SK-N-SH treated with all-trans-retinoic acid at 6 μM for 48 hours (cell line): ENCODE results near the gene LRRC25.
A peak's percentile ranks its signal among the peaks of the same experiment; 100 is the strongest.

Experiments
- ATAC-seq: fragments of 200-7000 bp; cut with Tn5 transposase; 3 replicates; pipeline ENCODE4 v1.9.1; 2020; ENCODE audit warnings: mild to moderate bottlenecking, moderate library complexity
- ARNTL ChIP-seq: fragments of 450-650 bp; formaldehyde crosslinking; IDR thresholded peaks from 2 replicates; pipeline ENCODE4 v1.5.0; 2020; ENCODE audit warnings: low read depth, mild to moderate bottlenecking, moderate library complexity, borderline replicate concordance
- BACH2 ChIP-seq: fragments of 250-450 bp; sonication (Bioruptor Pico); IDR thresholded peaks from 2 replicates; pipeline ENCODE4 v1.9.0; 2021; ENCODE audit warnings: mild to moderate bottlenecking, borderline replicate concordance
- CSDC2 ChIP-seq: fragments of 250-450 bp; sonication (Bioruptor Pico); IDR thresholded peaks from 2 replicates; pipeline ENCODE4 v1.5.0; 2020; ENCODE audit warnings: mild to moderate bottlenecking, moderate library complexity
- ESRRG ChIP-seq: fragments of 250-450 bp; sonication (Bioruptor Pico); IDR thresholded peaks from 2 replicates; pipeline ENCODE4 v1.6.1; 2021; ENCODE audit warnings: mild to moderate bottlenecking
- GLIS3 ChIP-seq: fragments of 250-450 bp; sonication (Bioruptor Pico); IDR thresholded peaks from 2 replicates; pipeline ENCODE4 v1.5.0; 2020; ENCODE audit warnings: mild to moderate bottlenecking, moderate library complexity
- ISL1 ChIP-seq: fragments of 250-450 bp; sonication (Bioruptor Pico); IDR thresholded peaks from 2 replicates; pipeline ENCODE4 v2.1.2; 2022; ENCODE audit warnings: mild to moderate bottlenecking, moderate library complexity
- OSR1 ChIP-seq: fragments of 250-450 bp; sonication (Bioruptor Pico); IDR thresholded peaks from 2 replicates; pipeline ENCODE4 v1.8.0; 2022; ENCODE audit warnings: moderate library complexity, mild to moderate bottlenecking, inconsistent platforms
- PPARA ChIP-seq: fragments of 250-450 bp; sonication (Bioruptor Pico); IDR thresholded peaks from 2 replicates; pipeline ENCODE4 v1.5.0; 2020; ENCODE audit warnings: mild to moderate bottlenecking, borderline replicate concordance
- RARB ChIP-seq: fragments of 250-450 bp; sonication (Bioruptor Pico); IDR thresholded peaks from 2 replicates; pipeline ENCODE4 v1.8.0; 2021; ENCODE audit warnings: mild to moderate bottlenecking, moderate library complexity
- SNAI2 ChIP-seq: fragments of 250-450 bp; sonication (Bioruptor Pico); IDR thresholded peaks from 2 replicates; pipeline ENCODE4 v1.5.0; 2020; ENCODE audit warnings: mild to moderate bottlenecking, moderate library complexity
- TCF4 ChIP-seq: fragments of 250-450 bp; sonication (Bioruptor Pico); IDR thresholded peaks from 2 replicates; pipeline ENCODE4 v1.8.0; 2021; ENCODE audit warnings: mild to moderate bottlenecking, moderate library complexity, borderline replicate concordance
- TOX ChIP-seq: fragments of 250-450 bp; sonication (Bioruptor Pico); IDR thresholded peaks from 2 replicates; pipeline ENCODE4 v1.8.0; 2021; ENCODE audit warnings: mild to moderate bottlenecking, moderate library complexity, borderline replicate concordance
- ZC3H10 ChIP-seq: fragments of 250-450 bp; sonication (Bioruptor Pico); IDR thresholded peaks from 2 replicates; pipeline ENCODE4 v1.5.1; 2021; ENCODE audit warnings: mild to moderate bottlenecking, moderate library complexity
- ZFP3 ChIP-seq: fragments of 250-450 bp; sonication (Bioruptor Pico); IDR thresholded peaks from 2 replicates; pipeline ENCODE4 v1.5.0; 2020; ENCODE audit warnings: mild to moderate bottlenecking, moderate library complexity
- ZFP30 ChIP-seq: fragments of 450-650 bp; formaldehyde crosslinking; IDR thresholded peaks from 2 replicates; pipeline ENCODE4 v1.5.0; 2022; ENCODE audit warnings: mild to moderate bottlenecking, moderate library complexity
- ZNF565 ChIP-seq: fragments of 450-650 bp; formaldehyde crosslinking; conservative IDR thresholded peaks from 2 replicates; pipeline ENCODE4 v1.5.0; 2020; ENCODE audit warnings: low read depth, mild to moderate bottlenecking, moderate library complexity
- ZNF70 ChIP-seq: fragments of 450-650 bp; formaldehyde crosslinking; IDR thresholded peaks from 2 replicates; pipeline ENCODE4 v1.5.0; 2020; ENCODE audit warnings: mild to moderate bottlenecking, moderate library complexity
- ZNF8 ChIP-seq: fragments of 450-650 bp; formaldehyde crosslinking; IDR thresholded peaks from 2 replicates; pipeline ENCODE4 v1.5.0; 2020; ENCODE audit warnings: mild to moderate bottlenecking, moderate library complexity
- TF ChIP-seq, protein P1 (sequence below): fragments of 250-450 bp; sonication (Bioruptor Pico); IDR thresholded peaks from 2 replicates; pipeline ENCODE4 v1.5.1; 2020; ENCODE audit warnings: low read depth, mild to moderate bottlenecking, moderate library complexity
- TF ChIP-seq, protein P2 (sequence below): fragments of 250-450 bp; sonication (Bioruptor Pico); IDR thresholded peaks from 2 replicates; pipeline ENCODE4 v1.8.0; 2020; ENCODE audit warnings: mild to moderate bottlenecking, moderate library complexity, borderline replicate concordance
- TF ChIP-seq, protein P3 (sequence below): fragments of 250-450 bp; sonication (Bioruptor Pico); IDR thresholded peaks from 2 replicates; pipeline ENCODE4 v1.5.0; 2020; ENCODE audit warnings: mild to moderate bottlenecking, moderate library complexity
- TF ChIP-seq, protein P4 (sequence below): fragments of 250-450 bp; sonication (Bioruptor Pico); IDR thresholded peaks from 2 replicates; pipeline ENCODE4 v1.8.0; 2021; ENCODE audit warnings: low read depth, mild to moderate bottlenecking, moderate library complexity, borderline replicate concordance
- TF ChIP-seq, protein P5 (sequence below): fragments of 250-450 bp; sonication (Bioruptor Pico); IDR thresholded peaks from 2 replicates; pipeline ENCODE4 v1.5.1; 2021; ENCODE audit warnings: mild to moderate bottlenecking, moderate library complexity

LRRC25 gene

DNA sequence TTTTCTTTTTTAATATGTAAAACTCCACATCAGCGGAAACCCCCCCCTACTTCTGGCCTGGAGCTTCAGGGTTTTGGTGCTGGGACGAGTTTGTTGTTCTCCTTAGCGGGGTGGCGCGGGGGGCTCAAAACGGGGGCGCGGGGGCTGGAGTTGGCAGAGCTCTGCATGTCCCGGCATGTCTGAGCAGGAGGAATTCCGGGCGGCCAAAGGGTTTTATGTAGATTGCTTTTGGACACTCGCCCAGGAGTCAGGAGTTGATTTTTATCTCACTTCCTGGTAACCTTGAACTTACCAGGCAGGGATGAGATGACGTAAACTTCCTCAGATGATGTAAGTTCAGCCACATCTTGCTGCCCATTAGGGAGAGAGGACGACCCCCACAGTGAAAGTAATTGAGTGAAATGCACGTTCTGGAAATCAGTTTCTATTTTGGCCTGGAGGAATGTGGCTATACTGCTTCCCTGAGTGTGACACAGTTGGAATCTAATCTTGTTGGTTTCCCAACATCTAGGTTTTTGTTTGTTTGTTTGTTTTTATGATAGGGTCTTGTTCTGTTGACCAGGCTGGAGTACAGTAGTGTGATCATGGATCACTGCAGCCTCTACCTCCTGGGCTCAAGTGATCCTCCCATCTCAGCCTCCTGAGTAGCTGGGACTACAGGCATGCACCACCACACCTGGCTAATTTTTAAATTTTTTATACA, 32.4 kb downstream of the LRRC25 start:
- no peak for TF ChIP-seq OSR1 (CRISPR knock-in tag)
- 0 out of 2 replicates have a peak, but pooled peaks have one; percentile 15 for TF ChIP-seq GLIS3 (CRISPR knock-in tag)
- TF ChIP-seq, protein P1, sequence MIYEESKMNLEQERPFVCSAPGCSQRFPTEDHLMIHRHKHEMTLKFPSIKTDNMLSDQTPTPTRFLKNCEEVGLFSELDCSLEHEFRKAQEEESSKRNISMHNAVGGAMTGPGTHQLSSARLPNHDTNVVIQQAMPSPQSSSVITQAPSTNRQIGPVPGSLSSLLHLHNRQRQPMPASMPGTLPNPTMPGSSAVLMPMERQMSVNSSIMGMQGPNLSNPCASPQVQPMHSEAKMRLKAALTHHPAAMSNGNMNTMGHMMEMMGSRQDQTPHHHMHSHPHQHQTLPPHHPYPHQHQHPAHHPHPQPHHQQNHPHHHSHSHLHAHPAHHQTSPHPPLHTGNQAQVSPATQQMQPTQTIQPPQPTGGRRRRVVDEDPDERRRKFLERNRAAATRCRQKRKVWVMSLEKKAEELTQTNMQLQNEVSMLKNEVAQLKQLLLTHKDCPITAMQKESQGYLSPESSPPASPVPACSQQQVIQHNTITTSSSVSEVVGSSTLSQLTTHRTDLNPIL (CRISPR knock-in tag), result peak; percentile 79
- TF ChIP-seq ZFP3 (CRISPR knock-in tag), result peak; percentile 87
- TF ChIP-seq SNAI2 (CRISPR knock-in tag), result peak; percentile 98
- peak; percentile 66; the same call in 1 of the 2 replicates for TF ChIP-seq TCF4 (CRISPR knock-in tag)
- peak; percentile 20; the same call in 1 of the 2 replicates for TF ChIP-seq TOX (CRISPR knock-in tag)
- no peak for TF ChIP-seq RARB
- TF ChIP-seq ESRRG (CRISPR knock-in tag), result no peak
- peak; percentile 91 for TF ChIP-seq CSDC2 (CRISPR knock-in tag)
- TF ChIP-seq, protein P2, sequence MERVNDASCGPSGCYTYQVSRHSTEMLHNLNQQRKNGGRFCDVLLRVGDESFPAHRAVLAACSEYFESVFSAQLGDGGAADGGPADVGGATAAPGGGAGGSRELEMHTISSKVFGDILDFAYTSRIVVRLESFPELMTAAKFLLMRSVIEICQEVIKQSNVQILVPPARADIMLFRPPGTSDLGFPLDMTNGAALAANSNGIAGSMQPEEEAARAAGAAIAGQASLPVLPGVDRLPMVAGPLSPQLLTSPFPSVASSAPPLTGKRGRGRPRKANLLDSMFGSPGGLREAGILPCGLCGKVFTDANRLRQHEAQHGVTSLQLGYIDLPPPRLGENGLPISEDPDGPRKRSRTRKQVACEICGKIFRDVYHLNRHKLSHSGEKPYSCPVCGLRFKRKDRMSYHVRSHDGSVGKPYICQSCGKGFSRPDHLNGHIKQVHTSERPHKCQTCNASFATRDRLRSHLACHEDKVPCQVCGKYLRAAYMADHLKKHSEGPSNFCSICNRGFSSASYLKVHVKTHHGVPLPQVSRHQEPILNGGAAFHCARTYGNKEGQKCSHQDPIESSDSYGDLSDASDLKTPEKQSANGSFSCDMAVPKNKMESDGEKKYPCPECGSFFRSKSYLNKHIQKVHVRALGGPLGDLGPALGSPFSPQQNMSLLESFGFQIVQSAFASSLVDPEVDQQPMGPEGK, result peak; percentile 56
- TF ChIP-seq ZC3H10 (CRISPR knock-in tag), result peak; percentile 13; the same call in 1 of the 2 replicates
- peak; percentile 39; the same call in 1 of the 2 replicates for TF ChIP-seq ZNF70 (CRISPR knock-in tag)
- 0 out of 2 replicates have a peak, but pooled peaks have one; percentile 25 for TF ChIP-seq ZFP30 (CRISPR knock-in tag)
- 0 out of 2 replicates have a peak, but pooled peaks have one; percentile 33 for TF ChIP-seq ZNF8
- TF ChIP-seq, protein P3, sequence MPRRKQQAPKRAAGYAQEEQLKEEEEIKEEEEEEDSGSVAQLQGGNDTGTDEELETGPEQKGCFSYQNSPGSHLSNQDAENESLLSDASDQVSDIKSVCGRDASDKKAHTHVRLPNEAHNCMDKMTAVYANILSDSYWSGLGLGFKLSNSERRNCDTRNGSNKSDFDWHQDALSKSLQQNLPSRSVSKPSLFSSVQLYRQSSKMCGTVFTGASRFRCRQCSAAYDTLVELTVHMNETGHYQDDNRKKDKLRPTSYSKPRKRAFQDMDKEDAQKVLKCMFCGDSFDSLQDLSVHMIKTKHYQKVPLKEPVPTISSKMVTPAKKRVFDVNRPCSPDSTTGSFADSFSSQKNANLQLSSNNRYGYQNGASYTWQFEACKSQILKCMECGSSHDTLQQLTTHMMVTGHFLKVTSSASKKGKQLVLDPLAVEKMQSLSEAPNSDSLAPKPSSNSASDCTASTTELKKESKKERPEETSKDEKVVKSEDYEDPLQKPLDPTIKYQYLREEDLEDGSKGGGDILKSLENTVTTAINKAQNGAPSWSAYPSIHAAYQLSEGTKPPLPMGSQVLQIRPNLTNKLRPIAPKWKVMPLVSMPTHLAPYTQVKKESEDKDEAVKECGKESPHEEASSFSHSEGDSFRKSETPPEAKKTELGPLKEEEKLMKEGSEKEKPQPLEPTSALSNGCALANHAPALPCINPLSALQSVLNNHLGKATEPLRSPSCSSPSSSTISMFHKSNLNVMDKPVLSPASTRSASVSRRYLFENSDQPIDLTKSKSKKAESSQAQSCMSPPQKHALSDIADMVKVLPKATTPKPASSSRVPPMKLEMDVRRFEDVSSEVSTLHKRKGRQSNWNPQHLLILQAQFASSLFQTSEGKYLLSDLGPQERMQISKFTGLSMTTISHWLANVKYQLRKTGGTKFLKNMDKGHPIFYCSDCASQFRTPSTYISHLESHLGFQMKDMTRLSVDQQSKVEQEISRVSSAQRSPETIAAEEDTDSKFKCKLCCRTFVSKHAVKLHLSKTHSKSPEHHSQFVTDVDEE (CRISPR knock-in tag), result peak; percentile 93
- no peak; the same call in 1 of the 2 replicates for TF ChIP-seq ARNTL (CRISPR knock-in tag)
- TF ChIP-seq ISL1, result peak; percentile 78
- TF ChIP-seq ZNF565, result peak; percentile 65; the same call in 1 of the 2 replicates
- TF ChIP-seq, protein P4, sequence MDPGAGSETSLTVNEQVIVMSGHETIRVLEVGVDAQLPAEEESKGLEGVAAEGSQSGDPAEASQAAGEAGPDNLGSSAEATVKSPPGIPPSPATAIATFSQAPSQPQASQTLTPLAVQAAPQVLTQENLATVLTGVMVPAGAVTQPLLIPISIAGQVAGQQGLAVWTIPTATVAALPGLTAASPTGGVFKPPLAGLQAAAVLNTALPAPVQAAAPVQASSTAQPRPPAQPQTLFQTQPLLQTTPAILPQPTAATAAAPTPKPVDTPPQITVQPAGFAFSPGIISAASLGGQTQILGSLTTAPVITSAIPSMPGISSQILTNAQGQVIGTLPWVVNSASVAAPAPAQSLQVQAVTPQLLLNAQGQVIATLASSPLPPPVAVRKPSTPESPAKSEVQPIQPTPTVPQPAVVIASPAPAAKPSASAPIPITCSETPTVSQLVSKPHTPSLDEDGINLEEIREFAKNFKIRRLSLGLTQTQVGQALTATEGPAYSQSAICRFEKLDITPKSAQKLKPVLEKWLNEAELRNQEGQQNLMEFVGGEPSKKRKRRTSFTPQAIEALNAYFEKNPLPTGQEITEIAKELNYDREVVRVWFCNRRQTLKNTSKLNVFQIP (CRISPR knock-in tag), result 0 out of 2 replicates have a peak, but pooled peaks have one; percentile 16
- peak; percentile 49; the same call in 1 of the 2 replicates for TF ChIP-seq PPARA (CRISPR knock-in tag)
- no peak for TF ChIP-seq BACH2 (CRISPR knock-in tag)
- ATAC-seq, result peak; percentile 87

DNA sequence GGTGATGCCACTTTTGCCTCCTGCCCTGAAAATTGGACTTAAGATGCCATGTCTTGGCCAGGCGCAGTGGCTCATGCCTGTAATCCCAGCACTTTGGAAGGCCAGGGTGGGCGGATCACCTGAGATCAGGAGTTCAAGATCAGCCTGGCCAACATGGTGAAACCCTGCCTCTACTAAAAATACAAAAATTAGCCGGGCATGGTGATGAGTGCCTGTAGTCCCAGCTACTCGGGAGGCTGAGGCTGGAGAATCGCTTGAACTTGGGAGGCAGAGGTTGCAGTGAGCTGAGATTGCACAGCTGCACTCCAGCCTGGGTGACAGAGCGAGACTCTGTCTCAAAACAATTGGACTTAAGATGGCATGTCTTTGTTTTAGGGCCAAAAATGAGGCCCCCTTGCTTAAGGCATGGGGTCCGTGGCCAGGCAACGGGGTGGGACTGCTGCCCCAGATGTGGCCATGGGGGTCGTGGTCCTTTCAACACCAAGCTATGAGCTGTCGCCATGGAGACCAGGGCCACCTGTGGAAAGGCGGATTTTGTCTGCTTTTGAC, 33.1 kb downstream of the LRRC25 start:
- peak; percentile 39 for ATAC-seq
- TF ChIP-seq, protein P3 (CRISPR knock-in tag), result peak; percentile 71; the same call in 1 of the 2 replicates
- TF ChIP-seq GLIS3 (CRISPR knock-in tag) (0 out of 2 replicates have a peak, but pooled peaks have one; percentile 21), ZFP30 (CRISPR knock-in tag) (0 out of 2 replicates have a peak, but pooled peaks have one; percentile 7), CSDC2 (CRISPR knock-in tag) (peak; percentile 96; the same call in 1 of the 2 replicates), ZNF8 (peak; percentile 23; the same call in 1 of the 2 replicates), OSR1 (CRISPR knock-in tag) (peak; percentile 50; the same call in 1 of the 2 replicates), SNAI2 (CRISPR knock-in tag) (peak; percentile 46; the same call in 1 of the 2 replicates), ZFP3 (CRISPR knock-in tag) (peak; percentile 88), ISL1 (peak; percentile 33; the same call in 1 of the 2 replicates)
- TF ChIP-seq, protein P4 (CRISPR knock-in tag), result 0 out of 2 replicates have a peak, but pooled peaks have one; percentile 16
- TF ChIP-seq, protein P5, sequence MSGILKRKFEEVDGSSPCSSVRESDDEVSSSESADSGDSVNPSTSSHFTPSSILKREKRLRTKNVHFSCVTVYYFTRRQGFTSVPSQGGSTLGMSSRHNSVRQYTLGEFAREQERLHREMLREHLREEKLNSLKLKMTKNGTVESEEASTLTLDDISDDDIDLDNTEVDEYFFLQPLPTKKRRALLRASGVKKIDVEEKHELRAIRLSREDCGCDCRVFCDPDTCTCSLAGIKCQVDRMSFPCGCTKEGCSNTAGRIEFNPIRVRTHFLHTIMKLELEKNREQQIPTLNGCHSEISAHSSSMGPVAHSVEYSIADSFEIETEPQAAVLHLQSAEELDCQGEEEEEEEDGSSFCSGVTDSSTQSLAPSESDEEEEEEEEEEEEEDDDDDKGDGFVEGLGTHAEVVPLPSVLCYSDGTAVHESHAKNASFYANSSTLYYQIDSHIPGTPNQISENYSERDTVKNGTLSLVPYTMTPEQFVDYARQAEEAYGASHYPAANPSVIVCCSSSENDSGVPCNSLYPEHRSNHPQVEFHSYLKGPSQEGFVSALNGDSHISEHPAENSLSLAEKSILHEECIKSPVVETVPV (CRISPR knock-in tag), result 0 out of 2 replicates have a peak, but pooled peaks have one; percentile 15
